ENCODE measurements around the gene NEURL4.

NEURL4 gene

DNA sequence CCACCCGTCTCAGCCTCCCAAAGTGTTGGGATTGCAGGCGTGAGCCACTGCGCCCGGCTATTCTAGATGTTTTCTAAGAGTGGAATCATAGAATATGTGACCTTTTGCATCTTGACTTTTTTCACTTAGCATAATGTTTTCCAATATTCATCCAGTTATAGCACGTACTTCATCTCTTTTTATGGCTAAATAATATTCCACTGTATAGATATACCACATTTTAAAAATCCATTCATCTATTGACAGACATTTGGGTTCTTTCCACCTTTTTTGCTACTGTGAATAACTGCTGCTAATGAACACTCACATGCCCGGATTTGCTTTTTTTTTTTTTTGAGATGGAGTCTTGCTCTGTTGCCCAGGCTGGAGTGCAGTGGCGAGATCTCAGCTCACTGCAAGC, 25.0 kb downstream of the NEURL4 start:
- no peak for DNase-seq (ENCODE audit: low spot score)

GRCh38 chr17:7296189-7296861, 32.8 kb downstream of the NEURL4 start:
- peak; percentile 65 for DNase-seq (ENCODE audit: low spot score)

DNA sequence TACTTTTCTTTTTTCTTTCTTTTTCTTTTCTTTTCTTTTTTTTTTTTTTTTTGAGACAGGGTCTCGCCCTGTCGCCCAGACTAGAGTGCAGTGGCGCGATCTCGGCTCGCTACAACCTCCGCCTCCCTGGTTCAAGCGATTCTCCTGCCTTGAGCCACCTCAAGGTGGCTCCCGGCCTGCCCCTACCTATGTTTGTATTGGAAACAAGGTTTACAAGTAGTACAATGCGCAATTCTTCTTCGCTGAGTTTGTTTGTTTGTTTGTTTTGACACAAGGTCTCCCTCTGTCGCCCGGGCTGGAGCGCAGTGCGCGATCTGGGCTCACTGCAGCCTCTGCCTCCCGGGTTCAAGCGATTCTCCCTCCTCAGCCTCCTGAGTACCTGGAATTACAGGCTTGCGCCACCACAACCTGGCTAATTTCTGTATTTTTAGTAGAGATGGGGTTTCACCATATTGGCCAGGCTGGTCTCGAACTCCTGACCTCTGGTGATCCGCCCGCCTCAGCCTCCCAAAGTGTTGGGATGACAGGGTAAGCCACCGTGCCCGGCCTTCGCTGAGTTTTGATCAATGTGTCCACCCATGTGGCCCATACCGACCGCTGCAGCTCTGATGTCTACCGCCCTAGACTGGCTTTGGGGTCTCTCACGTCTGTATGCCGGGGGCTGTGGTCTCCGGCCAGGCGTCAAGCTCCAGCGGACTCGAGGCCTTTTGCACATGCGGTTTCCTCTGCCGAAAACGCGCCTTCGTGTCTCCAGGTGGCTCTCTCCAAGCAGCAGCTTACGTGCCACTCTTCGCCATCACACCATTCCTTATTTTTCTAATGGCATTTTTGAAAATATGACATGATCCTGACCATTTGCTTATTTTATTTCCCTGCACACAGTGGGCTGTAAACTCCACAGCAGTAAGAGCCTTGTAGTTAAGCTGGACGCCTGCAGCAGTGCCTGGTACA, 33.6 kb downstream of the NEURL4 start:
- no peak for DNase-seq (ENCODE audit: low spot score)

GRCh38 chr17:7294614-7295153, 34.5 kb downstream of the NEURL4 start, which contains the start of gene YBX2:
Gene YBX2, minus strand, starts transcription at chr17:7294639. Its CDS starts 139 bp downstream, at chr17:7294500.
- DNase-seq (ENCODE audit: low spot score), result peak; percentile 95

- peak; percentile 54 for DNase-seq (ENCODE audit: low spot score)
Measured at GRCh38 chr17:7293816-7294613, 35.1 kb downstream of the NEURL4 start.

GRCh38 chr17:7293159-7293558, 36.0 kb downstream of the NEURL4 start:
- DNase-seq (ENCODE audit: low spot score), result no peak

DNA sequence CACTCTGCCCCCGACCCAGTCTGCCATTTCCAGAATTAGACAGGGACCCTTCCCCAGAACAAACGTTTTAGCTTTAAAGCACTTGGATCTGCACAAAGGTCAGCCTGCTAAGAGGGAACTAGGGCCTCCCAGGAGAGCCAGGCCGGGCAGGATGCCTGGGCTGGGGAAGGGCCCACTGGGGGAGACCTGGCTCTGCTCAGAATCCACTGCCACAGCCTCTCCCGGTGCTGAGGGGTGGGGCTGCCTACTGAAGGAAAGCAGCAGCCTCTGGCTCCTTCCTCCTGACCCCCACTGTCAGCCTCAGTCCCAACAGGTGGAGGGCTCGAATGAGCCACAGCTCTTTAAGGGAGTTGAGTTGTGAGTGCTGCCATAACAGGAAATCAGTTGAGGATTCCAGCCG, 36.4 kb downstream of the NEURL4 start:
- DNase-seq (ENCODE audit: low spot score), result no peak

GRCh38 chr17:7292194-7292593, 36.9 kb downstream of the NEURL4 start:
- DNase-seq (ENCODE audit: low spot score), result no peak

GRCh38 chr17:7290685-7291084, 38.5 kb downstream of the NEURL4 start:
- no peak for DNase-seq (ENCODE audit: low spot score)

GRCh38 chr17:7290166-7290565, 39.0 kb downstream of the NEURL4 start:
- no peak for DNase-seq (ENCODE audit: low spot score)

DNA sequence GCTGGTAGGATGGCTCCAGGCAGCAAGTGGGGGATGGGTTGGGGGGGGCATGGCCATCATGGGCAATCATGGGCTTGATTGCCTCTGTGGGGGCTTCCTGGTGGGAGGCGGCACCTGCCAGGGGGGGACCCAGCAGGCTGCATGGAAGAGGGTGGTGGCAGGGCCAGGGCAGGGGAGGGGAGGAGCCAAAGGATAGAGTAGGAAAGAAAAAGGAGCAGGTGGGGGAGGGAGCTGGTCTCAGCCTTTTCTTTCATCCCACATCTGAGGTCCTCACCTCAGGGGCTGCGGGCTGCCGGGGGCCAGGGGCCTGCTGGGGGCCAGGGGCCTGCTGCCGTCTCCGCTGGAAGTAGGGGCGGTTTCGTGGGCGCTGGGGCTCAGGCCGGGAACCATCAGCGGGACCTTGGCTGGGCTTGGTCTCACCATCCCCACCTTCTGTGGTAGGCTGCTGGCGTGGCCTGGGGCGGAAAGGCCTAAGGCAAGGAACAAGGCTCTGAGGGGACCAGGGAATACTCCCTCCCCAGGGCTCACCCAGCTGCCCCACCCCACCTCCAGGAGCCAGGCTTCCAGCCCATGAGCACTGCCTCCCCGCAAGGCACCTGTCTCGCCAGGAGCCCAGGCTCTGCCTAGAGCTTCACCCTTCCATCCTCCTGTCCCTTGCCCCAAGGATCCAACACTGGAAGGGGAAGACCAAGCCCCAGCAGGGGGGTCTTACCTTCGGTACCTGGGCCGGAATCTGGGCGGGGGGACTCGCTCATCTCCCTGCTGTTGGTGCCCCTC, 39.7 kb downstream of the NEURL4 start:
- DNase-seq (ENCODE audit: low spot score), result no peak

GRCh38 chr17:7285679-7286078, 43.5 kb downstream of the NEURL4 start:
- DNase-seq (ENCODE audit: low spot score), result no peak

GRCh38 chr17:7284911-7285310, 44.2 kb downstream of the NEURL4 start:
- DNase-seq (ENCODE audit: low spot score), result no peak

- DNase-seq (ENCODE audit: low spot score), result no peak
Measured at GRCh38 chr17:7283471-7284216, 45.5 kb downstream of the NEURL4 start.

DNA sequence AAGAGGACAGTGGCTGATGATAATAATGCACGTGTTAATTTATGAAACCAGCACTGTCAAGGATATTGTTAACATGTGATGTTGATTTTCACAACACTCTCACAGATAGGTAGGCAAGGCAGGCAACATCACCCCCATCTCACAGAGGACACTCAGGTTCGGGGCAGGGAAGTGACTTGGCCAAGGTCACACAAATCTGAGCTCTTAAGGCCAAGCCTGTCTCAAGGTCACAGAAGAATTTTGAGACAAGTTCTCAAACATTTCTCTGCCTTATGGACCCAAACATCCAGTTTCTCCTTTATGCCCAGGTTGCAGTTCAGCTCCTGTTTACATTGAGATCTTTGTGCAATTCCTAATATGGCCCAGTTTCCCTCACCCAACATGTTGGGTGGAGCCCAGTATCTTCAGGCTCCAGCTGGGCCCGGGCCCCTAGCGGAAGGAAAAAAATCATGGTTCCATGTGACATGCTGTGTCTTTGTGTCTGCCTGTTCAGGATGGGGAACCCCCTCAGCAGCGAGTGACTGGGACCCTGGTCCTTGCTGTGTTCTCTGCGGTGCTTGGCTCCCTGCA, 46.3 kb downstream of the NEURL4 start:
- DNase-seq (ENCODE audit: low spot score), result no peak

GRCh38 chr17:7281953-7282751, 47.0 kb downstream of the NEURL4 start:
- DNase-seq (ENCODE audit: low spot score), result no peak

GRCh38 chr17:7281074-7281952, 47.8 kb downstream of the NEURL4 start, which contains the start of gene SLC2A4:
Gene SLC2A4, plus strand, starts transcription at chr17:7281718. Its CDS starts 217 bp downstream, at chr17:7281935.
- peak; percentile 95 for DNase-seq (ENCODE audit: low spot score)

DNA sequence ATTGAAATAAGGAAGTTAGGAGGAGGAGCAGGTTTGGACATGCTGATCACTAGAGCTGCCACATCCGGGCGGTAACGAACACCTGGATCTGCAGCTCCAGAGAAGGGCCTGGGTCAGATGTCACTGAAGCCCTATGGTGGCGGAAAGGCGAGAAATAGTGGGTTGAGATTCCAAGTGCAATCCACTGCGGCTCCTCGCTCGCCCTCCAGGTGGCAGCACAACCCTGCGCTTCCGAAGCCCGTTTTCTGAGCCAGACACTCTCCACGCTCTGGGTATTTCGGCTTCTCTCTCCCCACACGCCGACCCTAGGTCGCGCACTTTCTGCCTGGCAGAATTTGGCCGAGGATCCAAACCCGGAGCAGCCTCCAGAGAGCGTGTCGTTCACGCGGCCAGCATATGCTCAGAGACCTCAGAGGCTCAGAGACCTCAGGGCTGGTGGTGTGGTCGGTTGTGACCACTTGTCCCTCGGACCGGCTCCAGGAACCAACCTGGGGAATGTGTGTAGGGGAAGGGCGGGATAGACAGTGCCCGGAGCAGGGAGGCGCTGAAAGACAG, 48.5 kb downstream of the NEURL4 start:
- DNase-seq (ENCODE audit: low spot score), result peak; percentile 87
